Measurements from ENCODE around the gene ADAMTSL3.

DNA sequence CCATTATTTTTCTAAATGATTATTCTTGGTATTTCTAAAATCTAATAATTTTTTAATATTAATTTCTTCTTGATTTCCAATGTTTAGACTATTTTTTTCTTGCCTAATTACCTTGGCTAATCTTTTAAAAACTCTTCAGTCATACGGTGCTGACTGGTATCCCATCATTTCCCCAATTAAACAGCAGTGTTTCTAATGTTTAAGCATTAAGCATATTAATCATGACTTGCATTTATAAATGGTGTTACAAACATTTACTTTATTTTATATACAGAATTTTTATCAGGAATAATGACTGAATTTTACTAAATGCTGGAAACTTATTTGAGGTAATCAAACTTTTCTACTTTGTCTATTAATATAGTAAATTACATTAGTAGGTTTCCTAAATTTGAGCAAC is 199.3 kb downstream of the ADAMTSL3 start:
- no peak for TF ChIP-seq POLR2AphosphoS5 (IDR thresholded peaks at IDR 0.05; ENCODE audit: low read depth, low read length)
- TF ChIP-seq TAF1 (IDR thresholded peaks at IDR 0.05; ENCODE audit: borderline replicate concordance, insufficient read depth, low read length): no peak

All from PFSK-1 (cell line).